Chondrocyte (in vitro differentiated cells): ENCODE results near the gene LRMDA. TPM values are rescaled to one million over a fixed set of nuclear protein-coding genes. Genes with fewer than 3 reads are reported as not detected.

Source experiments
- DNase-seq: peaks from one replicate; pipeline ENCODE4 v3.0.0; 2021; ENCODE audit warnings: mixed read lengths, low spot score
- H3K27ac Mint-ChIP-seq: one replicate; pipeline ENCODE4 v1.8.0; 2021; ENCODE audit warnings: mild to moderate bottlenecking, moderate library complexity, mixed read lengths; ENCODE audit not compliant: unreplicated experiment
- H3K27me3 Mint-ChIP-seq: 2 replicates; pipeline ENCODE4 v1.8.0; 2021; ENCODE audit warnings: low read depth, mixed read lengths
- H3K36me3 Mint-ChIP-seq: 2 replicates; pipeline ENCODE4 v1.8.0; 2021; ENCODE audit warnings: low read depth, mixed read lengths
- H3K4me1 Mint-ChIP-seq: 2 replicates; pipeline ENCODE4 v1.8.0; 2021; ENCODE audit warnings: low read depth, mild to moderate bottlenecking, mixed read lengths
- H3K4me3 Mint-ChIP-seq: one replicate; pipeline ENCODE4 v1.8.0; 2021; ENCODE audit warnings: mild to moderate bottlenecking, moderate library complexity, mixed read lengths; ENCODE audit not compliant: unreplicated experiment
- H3K9me3 Mint-ChIP-seq: 2 replicates; pipeline ENCODE4 v1.8.0; 2021; ENCODE audit warnings: low read depth, mixed read lengths
- CTCF ChIP-seq: fragments of 200-600 bp; sonication (generic); IDR thresholded peaks from 2 replicates; pipeline ENCODE4 v1.5.0; 2021; ENCODE audit warnings: antibody characterized with exemption, mild to moderate bottlenecking, moderate library complexity
- total RNA-seq: library from RNA; stranded (reverse); gene quantifications from 3 replicates; pipeline ENCODE4 v1.2.1, GENCODE V29; 2021

Gene LRMDA
- total RNA-seq, 1 donor from 2014 or later, result 2.8 TPM

- no peak for DNase-seq
- H3K9me3 Mint-ChIP-seq, result peaks cover 15% of the 10 kb centered on the region
- no peaks in the 10 kb centered on the region for H3K4me1 Mint-ChIP-seq
- H3K36me3 Mint-ChIP-seq, result peaks cover 4% of the 10 kb centered on the region
- H3K27me3 Mint-ChIP-seq, result peaks cover 38% of the 10 kb centered on the region
- no peak for TF ChIP-seq CTCF
- H3K27ac Mint-ChIP-seq, result no peak overlapping the region
- H3K4me3 Mint-ChIP-seq, result no peak overlapping the region
These were observed 18.1 kb downstream of the LRMDA start for GRCh38 chr10:75449382-75450074.

DNA sequence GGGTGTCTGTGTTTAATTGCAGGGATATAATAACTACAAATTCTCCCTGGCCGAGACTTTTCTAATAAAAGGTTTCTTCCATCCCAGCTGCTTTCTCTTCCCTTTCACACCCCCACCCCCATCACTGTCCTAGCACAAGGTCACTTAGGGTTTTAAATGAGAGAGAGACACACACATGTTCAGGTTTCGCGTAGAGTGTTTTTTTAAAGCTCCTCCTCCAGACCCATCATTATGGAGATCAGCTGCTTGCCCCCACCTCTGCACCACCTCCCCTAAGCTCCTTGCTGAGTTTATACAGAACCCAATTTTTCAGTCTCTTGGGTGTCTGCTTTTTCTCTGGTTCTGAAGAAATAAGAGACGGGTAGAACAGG lies 18.6 kb downstream of the LRMDA start:
- Mint-ChIP-seq H3K4me1 (no peaks in the 10 kb centered on the region), H3K4me3 (no peak overlapping the region), H3K36me3 (peaks cover 2% of the 10 kb centered on the region), H3K9me3 (peaks cover 11% of the 10 kb centered on the region), H3K27ac (no peak overlapping the region), H3K27me3 (peaks cover 38% of the 10 kb centered on the region)
- no peak for TF ChIP-seq CTCF
- no peak for DNase-seq

DNA sequence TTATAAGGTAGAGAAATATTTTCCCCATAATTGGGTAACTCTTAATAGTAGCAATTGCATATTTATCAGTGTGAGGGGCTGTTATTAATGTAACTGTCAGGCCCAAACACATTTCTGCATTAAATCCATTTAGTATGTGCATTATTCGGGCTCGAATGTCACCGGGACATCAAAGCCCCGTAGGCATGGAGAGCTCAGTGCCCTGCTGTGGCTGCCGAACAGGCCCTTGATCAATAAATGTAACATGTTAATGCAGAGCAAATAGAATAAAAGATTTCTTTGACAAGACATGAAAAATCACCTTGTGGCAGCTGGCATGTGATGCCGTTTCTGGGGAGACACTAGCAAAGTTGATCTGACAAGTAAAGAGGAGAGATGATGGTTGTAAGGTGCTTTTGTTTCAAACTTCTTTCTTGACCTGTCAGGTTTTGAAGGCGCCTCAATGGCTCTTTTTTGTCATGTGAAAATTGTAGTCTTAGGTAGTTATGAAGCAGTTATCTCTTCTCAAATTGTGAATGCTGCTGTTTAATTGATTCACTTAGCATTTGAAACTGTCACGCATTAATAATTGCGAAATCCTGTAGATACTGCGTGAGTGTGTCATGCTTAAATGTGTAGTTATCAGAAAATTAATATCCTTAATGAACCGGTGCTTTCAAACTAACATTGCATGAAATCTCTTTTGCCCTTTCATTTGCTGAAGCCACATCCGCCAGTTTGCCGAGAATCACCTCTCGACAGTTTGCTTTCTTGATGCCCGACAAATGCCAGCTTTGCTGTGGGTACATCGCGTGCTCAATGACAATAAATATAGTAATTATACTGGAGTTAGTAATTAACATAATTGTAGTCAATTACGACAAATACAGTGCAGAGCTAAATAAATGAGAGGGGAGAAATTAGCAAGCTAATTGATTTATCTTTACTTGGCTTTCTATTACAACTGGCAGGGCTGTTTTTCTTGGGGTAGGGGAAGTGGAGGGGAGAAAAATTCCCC lies 19.5 kb downstream of the LRMDA start:
- H3K4me1 Mint-ChIP-seq, result no peaks in the 10 kb centered on the region
- peaks cover 40% of the 10 kb centered on the region for H3K27me3 Mint-ChIP-seq
- H3K36me3 Mint-ChIP-seq, result peaks cover 2% of the 10 kb centered on the region
- DNase-seq, result no peak
- H3K27ac Mint-ChIP-seq, result no peak overlapping the region
- peaks cover 10% of the 10 kb centered on the region for H3K9me3 Mint-ChIP-seq
- TF ChIP-seq CTCF, result no peak
- no peak overlapping the region for H3K4me3 Mint-ChIP-seq

DNA sequence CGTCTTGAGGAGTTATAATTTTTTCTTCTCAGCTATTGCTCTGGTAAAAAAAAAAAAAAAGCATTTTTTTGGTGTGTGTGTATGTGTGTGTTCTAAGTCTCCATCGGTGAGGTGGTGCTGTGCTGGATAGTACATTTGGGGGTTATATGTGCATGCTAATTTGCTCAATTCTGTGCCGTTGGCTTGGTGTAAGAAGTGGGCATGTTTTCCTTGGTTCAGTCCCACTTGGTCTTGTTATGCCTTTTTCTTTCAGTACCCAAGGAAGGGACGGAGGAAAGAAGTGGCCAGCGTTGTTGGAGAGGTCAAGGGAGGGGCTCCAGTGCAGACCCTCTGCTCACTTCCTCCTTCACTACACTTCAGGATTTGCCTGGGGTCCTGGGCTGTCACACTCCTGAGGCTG lies 20.4 kb downstream of the LRMDA start:
- TF ChIP-seq CTCF, result no peak
- Mint-ChIP-seq H3K27ac (no peak overlapping the region), H3K27me3 (peaks cover 40% of the 10 kb centered on the region), H3K9me3 (peaks cover 1% of the 10 kb centered on the region), H3K4me1 (no peaks in the 10 kb centered on the region), H3K36me3 (peaks cover 2% of the 10 kb centered on the region), H3K4me3 (no peak overlapping the region)
- DNase-seq, result no peak

DNA sequence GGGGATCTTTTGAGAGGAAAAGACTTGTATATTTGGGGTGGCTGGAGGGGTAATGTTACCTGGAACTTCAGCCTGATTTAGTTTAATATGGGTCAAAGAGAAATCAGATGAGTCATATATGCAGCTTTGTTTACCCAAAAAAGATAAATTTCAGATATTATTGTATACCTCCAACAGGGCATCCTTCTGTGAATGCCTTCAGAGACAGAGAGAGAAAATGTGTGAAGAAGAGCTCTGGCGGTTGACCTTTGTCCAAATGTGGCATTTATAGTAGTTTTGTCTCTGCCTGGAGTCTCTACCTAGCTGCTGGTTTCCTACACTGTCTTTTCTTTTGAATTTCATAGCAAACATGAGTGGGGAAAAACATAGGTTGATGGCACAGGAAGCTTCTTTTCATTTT lies 21.6 kb downstream of the LRMDA start:
- no peaks in the 10 kb centered on the region for H3K9me3 Mint-ChIP-seq

More for the DNA sequence above, 21.6 kb downstream of the LRMDA start:
- Mint-ChIP-seq H3K36me3 (peaks cover 2% of the 10 kb centered on the region), H3K27me3 (peaks cover 46% of the 10 kb centered on the region), H3K27ac (no peak overlapping the region), H3K4me1 (no peaks in the 10 kb centered on the region), H3K4me3 (no peak overlapping the region)
- no peak for TF ChIP-seq CTCF
- DNase-seq, result no peak
